A204.1 (cell line): ENCODE measurements around the gene EGFR.

Experiments
- FAIRE-seq: peaks from 2 replicates; lab custom pipeline; 2012; peaks lifted over from hg19 to GRCh38; lab: Jason Lieb, UNC

EGFR gene

GRCh38 chr7:55036950-55037736 is 18.3 kb downstream of the EGFR start:
- no peak for FAIRE-seq

- FAIRE-seq, result no peak
Observed at GRCh38 chr7:55043691-55044370, 25.0 kb downstream of the EGFR start.

- FAIRE-seq, result no peak
Observed at GRCh38 chr7:55044371-55044717, 25.5 kb downstream of the EGFR start.

GRCh38 chr7:55044791-55045190 is 26.0 kb downstream of the EGFR start:
- no peak for FAIRE-seq

- FAIRE-seq, result no peak
Observed at GRCh38 chr7:55046582-55047342, 27.9 kb downstream of the EGFR start.

- no peak for FAIRE-seq
Observed at GRCh38 chr7:55048221-55048859, 29.5 kb downstream of the EGFR start.

GRCh38 chr7:55050281-55050680 is 31.5 kb downstream of the EGFR start:
- FAIRE-seq, result no peak

- no peak for FAIRE-seq
Observed at GRCh38 chr7:55052081-55052480, 33.3 kb downstream of the EGFR start.

GRCh38 chr7:55052741-55053427 is 34.1 kb downstream of the EGFR start:
- FAIRE-seq, result no peak

- no peak for FAIRE-seq
Observed at GRCh38 chr7:55053651-55054571, 35.1 kb downstream of the EGFR start.

- FAIRE-seq, result no peak
Observed at GRCh38 chr7:55054758-55055157, 35.9 kb downstream of the EGFR start.

- FAIRE-seq, result no peak
Observed at GRCh38 chr7:55055479-55055878, 36.7 kb downstream of the EGFR start.

- FAIRE-seq, result no peak
Observed at GRCh38 chr7:55056068-55056467, 37.3 kb downstream of the EGFR start.

GRCh38 chr7:55056577-55057480 is 38.0 kb downstream of the EGFR start:
- no peak for FAIRE-seq

- FAIRE-seq, result no peak
Observed at GRCh38 chr7:55058314-55058713, 39.5 kb downstream of the EGFR start.

- FAIRE-seq, result no peak
Observed at GRCh38 chr7:55059021-55059420, 40.2 kb downstream of the EGFR start.

GRCh38 chr7:55060085-55060484 is 41.3 kb downstream of the EGFR start:
- no peak for FAIRE-seq

- no peak for FAIRE-seq
Observed at GRCh38 chr7:55060636-55061022, 41.8 kb downstream of the EGFR start.

GRCh38 chr7:55061726-55062499 is 43.1 kb downstream of the EGFR start:
- FAIRE-seq, result no peak
